ENCODE results near the gene TSPAN15. TPM values are rescaled to one million over a fixed set of nuclear protein-coding genes. Genes with fewer than 3 reads are reported as not detected.
A peak's percentile ranks its signal among the peaks of the same experiment; 100 is the strongest.

TSPAN15 gene
- total RNA-seq, 1 experiment from 2014 or later: 8.3 TPM

DNA sequence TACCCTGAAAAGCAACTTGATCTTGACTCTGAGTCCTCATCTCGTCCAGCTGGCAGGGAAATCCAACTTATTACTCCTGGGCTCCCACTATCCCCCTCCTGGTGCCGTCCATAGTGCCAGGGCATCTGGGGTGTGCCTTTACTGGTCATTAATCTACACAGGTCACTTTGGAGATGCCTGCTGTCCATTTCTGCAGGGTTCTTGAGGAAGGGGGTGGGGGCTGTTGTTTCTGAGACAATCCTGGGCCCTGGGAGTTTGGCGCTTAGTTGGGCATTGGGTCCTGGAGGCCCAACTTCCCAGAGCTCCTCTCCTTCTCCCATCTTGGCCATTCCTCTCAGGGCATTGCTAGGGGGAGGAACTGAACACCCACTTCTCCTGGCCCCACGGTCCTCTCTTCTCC lies 28.6 kb upstream of the TSPAN15 start (continued):
- TF ChIP-seq, protein P1, sequence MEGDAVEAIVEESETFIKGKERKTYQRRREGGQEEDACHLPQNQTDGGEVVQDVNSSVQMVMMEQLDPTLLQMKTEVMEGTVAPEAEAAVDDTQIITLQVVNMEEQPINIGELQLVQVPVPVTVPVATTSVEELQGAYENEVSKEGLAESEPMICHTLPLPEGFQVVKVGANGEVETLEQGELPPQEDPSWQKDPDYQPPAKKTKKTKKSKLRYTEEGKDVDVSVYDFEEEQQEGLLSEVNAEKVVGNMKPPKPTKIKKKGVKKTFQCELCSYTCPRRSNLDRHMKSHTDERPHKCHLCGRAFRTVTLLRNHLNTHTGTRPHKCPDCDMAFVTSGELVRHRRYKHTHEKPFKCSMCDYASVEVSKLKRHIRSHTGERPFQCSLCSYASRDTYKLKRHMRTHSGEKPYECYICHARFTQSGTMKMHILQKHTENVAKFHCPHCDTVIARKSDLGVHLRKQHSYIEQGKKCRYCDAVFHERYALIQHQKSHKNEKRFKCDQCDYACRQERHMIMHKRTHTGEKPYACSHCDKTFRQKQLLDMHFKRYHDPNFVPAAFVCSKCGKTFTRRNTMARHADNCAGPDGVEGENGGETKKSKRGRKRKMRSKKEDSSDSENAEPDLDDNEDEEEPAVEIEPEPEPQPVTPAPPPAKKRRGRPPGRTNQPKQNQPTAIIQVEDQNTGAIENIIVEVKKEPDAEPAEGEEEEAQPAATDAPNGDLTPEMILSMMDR (IDR thresholded peaks at IDR 0.05): no peak
- TF ChIP-seq PRRX2 (CRISPR knock-in tag; IDR thresholded peaks at IDR 0.05) (no peak), HMGA2 (CRISPR knock-in tag; IDR thresholded peaks at IDR 0.05) (no peak), TEAD4 (CRISPR knock-in tag; IDR thresholded peaks at IDR 0.05) (no peak), TCF7 (CRISPR knock-in tag; IDR thresholded peaks at IDR 0.05; ENCODE audit: low read depth) (no peak), IRF2 (CRISPR knock-in tag; IDR thresholded peaks at IDR 0.05; ENCODE audit: borderline replicate concordance, low read depth) (no peak)
- TF ChIP-seq, protein P2, sequence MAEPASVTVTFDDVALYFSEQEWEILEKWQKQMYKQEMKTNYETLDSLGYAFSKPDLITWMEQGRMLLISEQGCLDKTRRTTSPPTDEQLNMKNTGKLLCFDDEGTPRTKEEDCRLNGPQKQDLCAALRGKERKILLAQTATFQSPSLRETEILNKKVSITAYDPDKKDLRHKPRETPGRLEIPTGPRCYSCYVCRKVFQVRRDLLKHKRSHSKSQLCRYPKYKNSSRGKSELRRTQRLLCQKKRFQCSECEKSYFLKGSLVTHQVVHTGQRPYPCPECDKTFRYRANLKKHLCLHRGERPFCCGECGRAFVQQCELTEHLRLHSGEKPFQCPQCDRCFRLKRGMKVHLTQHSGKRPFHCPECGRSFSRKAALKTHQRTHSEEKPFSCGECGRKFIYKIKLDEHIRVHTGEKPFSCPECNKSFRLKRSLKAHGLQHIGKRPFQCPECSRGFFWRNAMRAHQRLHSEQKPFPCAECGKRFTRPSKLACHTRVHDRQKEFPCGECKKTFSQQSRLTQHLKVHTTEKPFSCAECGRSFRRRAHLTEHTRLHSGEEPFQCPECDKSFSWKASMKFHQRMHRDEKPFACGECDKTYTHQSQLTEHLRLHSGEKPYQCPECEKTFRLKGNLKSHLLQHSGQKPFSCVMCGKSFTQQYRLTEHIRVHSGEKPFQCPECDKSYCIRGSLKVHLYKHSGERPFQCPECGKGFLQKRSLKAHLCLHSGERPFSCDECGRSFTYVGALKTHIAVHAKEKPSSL (CRISPR knock-in tag; conservative IDR thresholded peaks at IDR 0.05): no peak
- TF ChIP-seq, protein P3, sequence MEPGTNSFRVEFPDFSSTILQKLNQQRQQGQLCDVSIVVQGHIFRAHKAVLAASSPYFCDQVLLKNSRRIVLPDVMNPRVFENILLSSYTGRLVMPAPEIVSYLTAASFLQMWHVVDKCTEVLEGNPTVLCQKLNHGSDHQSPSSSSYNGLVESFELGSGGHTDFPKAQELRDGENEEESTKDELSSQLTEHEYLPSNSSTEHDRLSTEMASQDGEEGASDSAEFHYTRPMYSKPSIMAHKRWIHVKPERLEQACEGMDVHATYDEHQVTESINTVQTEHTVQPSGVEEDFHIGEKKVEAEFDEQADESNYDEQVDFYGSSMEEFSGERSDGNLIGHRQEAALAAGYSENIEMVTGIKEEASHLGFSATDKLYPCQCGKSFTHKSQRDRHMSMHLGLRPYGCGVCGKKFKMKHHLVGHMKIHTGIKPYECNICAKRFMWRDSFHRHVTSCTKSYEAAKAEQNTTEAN (CRISPR knock-in tag; IDR thresholded peaks at IDR 0.05): no peak
- TF ChIP-seq, protein P4, sequence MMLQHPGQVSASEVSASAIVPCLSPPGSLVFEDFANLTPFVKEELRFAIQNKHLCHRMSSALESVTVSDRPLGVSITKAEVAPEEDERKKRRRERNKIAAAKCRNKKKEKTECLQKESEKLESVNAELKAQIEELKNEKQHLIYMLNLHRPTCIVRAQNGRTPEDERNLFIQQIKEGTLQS (CRISPR knock-in tag; conservative IDR thresholded peaks at IDR 0.05): no peak
- TF ChIP-seq, protein P5, sequence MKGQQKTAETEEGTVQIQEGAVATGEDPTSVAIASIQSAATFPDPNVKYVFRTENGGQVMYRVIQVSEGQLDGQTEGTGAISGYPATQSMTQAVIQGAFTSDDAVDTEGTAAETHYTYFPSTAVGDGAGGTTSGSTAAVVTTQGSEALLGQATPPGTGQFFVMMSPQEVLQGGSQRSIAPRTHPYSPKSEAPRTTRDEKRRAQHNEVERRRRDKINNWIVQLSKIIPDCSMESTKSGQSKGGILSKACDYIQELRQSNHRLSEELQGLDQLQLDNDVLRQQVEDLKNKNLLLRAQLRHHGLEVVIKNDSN (CRISPR knock-in tag; IDR thresholded peaks at IDR 0.05): no peak

DNA sequence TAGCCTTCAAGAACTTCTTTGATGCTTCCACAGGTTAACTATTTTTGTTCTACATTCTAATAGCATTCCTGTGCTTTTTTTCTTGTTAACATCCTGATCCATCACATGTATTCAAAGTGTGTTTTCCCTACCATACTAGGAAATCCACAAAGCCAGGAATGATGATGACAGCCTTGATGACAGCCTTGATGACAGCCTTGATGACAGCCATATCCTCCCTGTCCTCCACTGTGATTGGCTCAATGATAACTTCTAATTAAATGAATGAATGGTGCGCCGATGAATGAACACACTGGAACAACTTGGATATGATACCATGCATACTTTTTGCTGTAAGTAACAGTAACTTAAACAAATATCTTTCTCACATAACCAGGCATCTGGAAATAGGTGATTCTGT lies 26.2 kb upstream of the TSPAN15 start:
- Mint-ChIP-seq H3K4me3 (no peak overlapping the region), H3K4me1 (peaks cover 4% of the 10 kb centered on the region; the same call in 1 of the 2 replicates), H3K9me3 (no peaks in the 10 kb centered on the region), H3K27ac (no peak overlapping the region), H3K27me3 (ENCODE audit: low read depth) (peaks cover 2% of the 10 kb centered on the region; the same call in 1 of the 2 replicates), H3K36me3 (no peaks in the 10 kb centered on the region)
- POLR2A ChIA-PET: no interaction called here
- CTCF ChIA-PET: interaction anchor here (0.9 to 1.6 kb wide), 2 partner anchors 17 to 18 kb away, joined by 3 to 5 read pairs; no protein-coding TSS in a partner anchor
- DNase-seq (ENCODE audit: low spot score): no peak
- ATAC-seq: no peak
- TF ChIP-seq RELA (CRISPR knock-in tag; IDR thresholded peaks at IDR 0.05; ENCODE audit: borderline replicate concordance) (no peak), MYBL2 (CRISPR knock-in tag; IDR thresholded peaks at IDR 0.05) (no peak), FOXJ3 (CRISPR knock-in tag; IDR thresholded peaks at IDR 0.05; ENCODE audit: borderline replicate concordance) (no peak)
- TF ChIP-seq, protein P6, sequence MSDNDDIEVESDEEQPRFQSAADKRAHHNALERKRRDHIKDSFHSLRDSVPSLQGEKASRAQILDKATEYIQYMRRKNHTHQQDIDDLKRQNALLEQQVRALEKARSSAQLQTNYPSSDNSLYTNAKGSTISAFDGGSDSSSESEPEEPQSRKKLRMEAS (CRISPR knock-in tag; IDR thresholded peaks at IDR 0.05): no peak

DNA sequence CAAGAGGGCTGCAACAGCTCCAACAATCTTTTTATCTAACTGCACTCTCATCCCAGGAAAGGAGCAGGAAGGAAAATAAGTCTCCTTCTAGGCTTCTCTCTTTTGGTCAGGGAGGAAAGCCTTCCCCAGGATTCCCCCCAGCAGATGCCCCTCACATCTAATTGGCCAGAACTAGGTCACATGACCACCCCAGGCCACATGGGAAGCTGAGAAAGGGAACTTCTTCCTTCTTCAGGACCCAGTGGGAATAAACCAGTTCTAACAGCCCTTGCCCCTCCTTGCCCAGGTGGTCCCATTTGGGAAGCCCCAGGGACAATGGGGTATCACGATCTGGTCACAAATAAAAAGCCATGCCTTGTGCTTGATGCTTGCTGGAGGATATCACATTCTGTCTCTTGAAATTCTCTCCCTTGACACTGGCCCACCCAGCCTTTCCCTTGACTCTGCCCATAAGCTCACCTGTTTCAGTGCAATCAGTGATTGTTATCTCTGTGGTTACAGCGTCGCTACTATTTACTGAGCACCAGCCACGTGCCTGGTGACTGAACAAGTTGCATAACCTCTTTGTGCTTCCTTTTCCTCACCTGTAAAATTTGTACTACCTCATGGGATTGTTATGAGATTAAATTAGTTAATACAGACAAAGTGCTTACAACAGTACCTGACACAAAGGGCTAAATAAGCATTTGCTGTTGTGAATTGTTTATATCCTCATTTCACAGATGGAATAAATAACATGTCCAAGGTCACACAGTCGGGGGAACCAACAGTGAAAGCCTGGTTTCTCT lies 25.6 kb upstream of the TSPAN15 start:
- no peaks in the 10 kb centered on the region for H3K36me3 Mint-ChIP-seq
- H3K9me3 Mint-ChIP-seq: no peaks in the 10 kb centered on the region
- peak; percentile 59 for TF ChIP-seq NFYB (CRISPR knock-in tag; conservative IDR thresholded peaks at IDR 0.05; ENCODE audit: low read depth)
- TF ChIP-seq, protein P7, sequence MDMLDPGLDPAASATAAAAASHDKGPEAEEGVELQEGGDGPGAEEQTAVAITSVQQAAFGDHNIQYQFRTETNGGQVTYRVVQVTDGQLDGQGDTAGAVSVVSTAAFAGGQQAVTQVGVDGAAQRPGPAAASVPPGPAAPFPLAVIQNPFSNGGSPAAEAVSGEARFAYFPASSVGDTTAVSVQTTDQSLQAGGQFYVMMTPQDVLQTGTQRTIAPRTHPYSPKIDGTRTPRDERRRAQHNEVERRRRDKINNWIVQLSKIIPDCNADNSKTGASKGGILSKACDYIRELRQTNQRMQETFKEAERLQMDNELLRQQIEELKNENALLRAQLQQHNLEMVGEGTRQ (CRISPR knock-in tag; IDR thresholded peaks at IDR 0.05): peak; percentile 78
- TF ChIP-seq GABPB1 (CRISPR knock-in tag; IDR thresholded peaks at IDR 0.05): peak; percentile 86
- TF ChIP-seq, protein P5 (CRISPR knock-in tag; IDR thresholded peaks at IDR 0.05): peak; percentile 32; the same call in 1 of the 2 replicates
- TF ChIP-seq ZNF423 (CRISPR knock-in tag; IDR thresholded peaks at IDR 0.05): no peak
- no peak for DNase-seq (ENCODE audit: low spot score)
- H3K27me3 Mint-ChIP-seq (ENCODE audit: low read depth): peaks cover 2% of the 10 kb centered on the region; the same call in 1 of the 2 replicates
- POLR2A ChIA-PET: no interaction called here
- peaks cover 4% of the 10 kb centered on the region; the same call in 1 of the 2 replicates for H3K4me1 Mint-ChIP-seq
- H3K4me3 Mint-ChIP-seq: no peak overlapping the region
- ATAC-seq: no peak
- no peak overlapping the region for H3K27ac Mint-ChIP-seq
- CTCF ChIA-PET: interaction anchor here (0.6 to 1.8 kb wide), 4 partner anchors 17 to 1002 kb away, joined by 3 to 5 read pairs (median 4); no protein-coding TSS in a partner anchor

Measured in WTC11 (cell line).